GM20431 (cell line): ENCODE results near the gene CTPS2.
"Not testable (repeated sequence)": the region's sequence is repeated elsewhere in the genome, so short reads cannot be mapped to it uniquely, and the experiment has no call there.

Experiments
- in situ Hi-C: fragments of 300-500 bp; cut with MseI, MboI; formaldehyde crosslinking; loops from one replicate; pipeline ENCODE4 v1.15.0; 2020; ENCODE audit warnings: low sequenced_read_pairs; ENCODE audit not compliant: unreplicated experiment

CTPS2 gene, protein sequence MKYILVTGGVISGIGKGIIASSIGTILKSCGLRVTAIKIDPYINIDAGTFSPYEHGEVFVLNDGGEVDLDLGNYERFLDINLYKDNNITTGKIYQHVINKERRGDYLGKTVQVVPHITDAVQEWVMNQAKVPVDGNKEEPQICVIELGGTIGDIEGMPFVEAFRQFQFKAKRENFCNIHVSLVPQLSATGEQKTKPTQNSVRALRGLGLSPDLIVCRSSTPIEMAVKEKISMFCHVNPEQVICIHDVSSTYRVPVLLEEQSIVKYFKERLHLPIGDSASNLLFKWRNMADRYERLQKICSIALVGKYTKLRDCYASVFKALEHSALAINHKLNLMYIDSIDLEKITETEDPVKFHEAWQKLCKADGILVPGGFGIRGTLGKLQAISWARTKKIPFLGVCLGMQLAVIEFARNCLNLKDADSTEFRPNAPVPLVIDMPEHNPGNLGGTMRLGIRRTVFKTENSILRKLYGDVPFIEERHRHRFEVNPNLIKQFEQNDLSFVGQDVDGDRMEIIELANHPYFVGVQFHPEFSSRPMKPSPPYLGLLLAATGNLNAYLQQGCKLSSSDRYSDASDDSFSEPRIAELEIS

DNA sequence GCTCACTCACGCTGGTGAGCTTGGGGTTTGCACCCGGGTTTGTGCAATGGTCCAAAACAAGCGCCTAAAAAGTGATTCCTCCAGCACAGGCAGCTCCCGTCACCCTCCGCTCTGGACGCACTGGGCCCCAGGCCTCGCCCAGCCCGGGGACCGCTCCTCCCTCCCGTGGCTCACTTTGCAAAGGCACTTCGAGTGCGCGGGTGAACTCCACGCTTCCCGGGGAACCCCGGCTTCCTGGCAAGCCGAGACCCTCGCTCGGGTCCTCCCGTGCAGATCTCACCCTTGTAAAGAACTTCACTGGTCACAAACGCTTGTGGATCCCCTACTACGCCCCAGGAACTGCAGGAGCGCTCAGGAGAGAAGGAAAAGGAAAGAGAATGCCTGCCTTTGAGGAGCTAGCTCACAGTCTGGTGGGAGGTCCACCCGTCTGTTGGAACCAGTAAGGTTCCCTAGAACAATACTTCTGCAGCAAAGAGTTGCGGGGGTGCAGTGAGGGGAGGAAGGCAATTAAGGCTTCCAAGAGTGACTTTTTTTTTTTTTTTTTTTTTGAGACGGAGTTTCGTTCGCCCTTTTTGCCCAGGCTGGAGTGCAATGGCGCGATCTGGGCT is at the start of gene CTPS2:
Gene CTPS2, minus strand, starts transcription at position 122 of the 608 bp plus-strand sequence. CDS start 9,767 bp downstream, outside the sequence.
- in situ Hi-C loops: no loop called here

DNA sequence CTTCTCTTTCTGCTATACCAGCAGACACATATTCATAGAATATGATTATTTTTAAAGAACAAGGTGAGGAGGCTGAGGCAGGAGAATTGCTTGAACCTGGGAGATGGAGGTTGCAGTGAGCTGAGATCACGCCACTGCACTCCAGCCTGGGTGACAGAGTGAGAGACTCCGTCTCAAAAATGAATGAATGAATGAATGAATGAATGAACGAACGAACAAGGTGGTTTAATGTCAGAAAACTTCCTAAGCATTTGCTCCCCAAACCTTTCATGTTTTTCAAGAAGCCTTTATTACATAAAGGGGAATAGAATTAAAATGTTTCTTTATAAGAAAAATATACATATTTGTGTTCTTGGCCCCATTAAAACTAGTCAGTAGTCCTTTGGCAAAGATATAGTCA is 49.0 kb upstream of the CTPS2 start:
- in situ Hi-C loops: not testable (repeated sequence)

DNA sequence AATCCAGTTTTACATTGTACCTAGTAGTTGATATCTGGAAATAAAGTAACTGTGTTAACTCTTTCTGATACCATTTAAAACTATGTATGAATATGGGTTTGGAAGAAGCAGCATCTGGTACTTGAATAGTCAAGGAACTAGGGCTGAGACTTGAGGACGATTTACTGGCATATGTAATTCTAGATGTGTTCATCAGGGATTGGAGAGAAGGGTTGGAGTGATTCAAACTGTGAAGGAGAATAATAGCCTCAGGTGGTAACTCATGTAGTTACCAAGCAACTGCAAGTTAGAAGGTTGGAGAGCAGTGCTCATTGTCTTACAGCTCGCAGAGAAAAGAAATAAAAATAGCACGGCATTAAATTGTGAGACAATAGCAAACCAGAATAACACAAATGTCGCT is 44.3 kb upstream of the CTPS2 start:
- in situ Hi-C loops: no loop called here

DNA sequence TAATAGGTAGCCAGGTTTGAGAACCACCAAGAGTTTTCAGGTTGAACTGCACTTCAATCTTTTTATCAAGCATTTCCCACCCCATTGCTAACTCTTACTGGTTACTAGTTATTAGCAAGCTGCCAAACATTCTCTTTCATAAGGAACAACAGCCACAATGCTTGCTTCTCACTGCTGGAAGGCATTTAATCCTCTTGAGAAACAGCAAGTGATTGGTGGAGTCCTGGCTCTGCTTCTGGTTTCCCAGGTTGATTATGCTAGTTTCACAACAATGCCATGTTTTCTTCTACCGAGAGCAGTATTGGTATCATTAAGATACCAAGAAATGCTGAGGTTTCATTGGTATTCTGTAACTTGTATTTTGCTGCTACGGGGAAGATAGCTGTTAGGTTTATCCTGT is 41.5 kb upstream of the CTPS2 start:
- in situ Hi-C loops: no loop called here

DNA sequence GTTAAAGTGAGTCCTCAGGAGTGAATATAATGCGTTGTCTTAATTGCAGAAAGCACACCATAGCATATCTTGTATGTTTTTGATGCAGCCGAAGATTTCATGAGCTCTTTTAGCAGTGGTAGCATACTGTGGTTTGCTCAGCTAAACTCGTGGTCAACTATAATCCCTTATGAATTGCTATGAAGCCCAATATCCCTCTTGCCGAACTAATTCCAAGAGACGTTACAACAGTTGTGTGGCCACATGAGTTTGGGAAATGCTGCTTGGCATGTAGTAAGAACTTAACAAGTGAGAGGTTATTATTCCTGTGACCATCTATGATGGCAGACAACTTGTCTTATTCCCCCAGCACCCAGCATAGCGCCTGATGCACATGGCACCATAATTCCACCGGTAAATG is 37.7 kb upstream of the CTPS2 start:
- in situ Hi-C loops: no loop called here

DNA sequence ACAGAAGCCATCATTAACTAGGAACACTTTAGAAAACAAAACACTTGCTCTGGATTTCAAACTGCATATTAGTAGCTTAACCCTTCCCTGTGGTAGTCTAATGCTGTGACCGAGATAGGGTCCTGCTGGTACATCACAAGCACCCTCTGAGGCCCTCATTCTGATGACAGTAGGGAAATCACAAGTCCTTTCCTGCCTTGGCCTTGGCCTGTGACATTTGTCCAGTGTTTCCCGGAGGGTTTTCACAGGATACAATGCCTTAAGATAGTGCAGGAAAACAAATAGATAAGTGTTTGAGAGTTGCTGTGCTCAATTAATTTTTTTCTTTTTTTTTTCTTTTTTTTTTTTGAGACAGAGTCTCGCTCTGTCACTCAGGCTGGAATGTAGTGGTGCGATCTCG is 36.0 kb upstream of the CTPS2 start:
- in situ Hi-C loops: no loop called here

DNA sequence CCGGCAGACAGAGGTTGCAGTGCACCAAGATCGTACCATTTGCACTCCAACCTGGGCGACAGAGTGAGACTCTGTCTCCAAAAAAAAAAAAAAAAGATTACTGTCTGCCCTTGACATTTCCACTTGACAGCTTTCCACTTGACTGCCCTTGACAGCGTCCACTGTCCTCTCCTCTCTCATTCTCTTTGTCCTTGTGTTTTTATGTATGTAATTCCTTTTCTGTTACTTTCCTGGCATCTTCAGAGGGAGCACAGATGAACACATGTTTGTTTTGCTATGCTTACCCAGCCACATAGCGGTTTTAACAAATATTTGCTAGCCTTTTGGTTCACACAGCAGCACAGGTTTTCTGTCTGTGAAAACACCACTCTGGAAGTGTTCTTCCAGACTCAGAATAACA is 33.2 kb upstream of the CTPS2 start:
- in situ Hi-C loops: no loop called here

DNA sequence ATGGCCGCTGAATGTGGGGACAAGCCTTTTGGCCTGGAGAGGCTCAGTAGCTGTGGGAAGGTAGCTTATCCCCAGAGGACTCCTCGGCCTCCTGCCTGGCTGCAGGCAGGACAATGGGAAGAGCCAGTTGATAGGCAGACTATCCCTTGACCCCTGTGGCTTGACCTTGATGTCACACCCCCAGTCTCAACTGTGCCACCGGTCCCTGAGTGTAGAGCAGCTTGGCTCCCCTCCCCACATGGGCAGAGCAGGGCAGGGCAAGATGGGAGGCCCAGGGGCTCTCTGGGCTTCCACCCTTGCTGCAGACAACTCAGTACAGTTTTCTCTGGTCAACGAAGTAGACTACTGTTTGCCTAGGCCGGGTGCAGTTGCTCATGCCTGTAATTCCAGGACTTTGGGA is 32.6 kb upstream of the CTPS2 start:
- in situ Hi-C loops: no loop called here

DNA sequence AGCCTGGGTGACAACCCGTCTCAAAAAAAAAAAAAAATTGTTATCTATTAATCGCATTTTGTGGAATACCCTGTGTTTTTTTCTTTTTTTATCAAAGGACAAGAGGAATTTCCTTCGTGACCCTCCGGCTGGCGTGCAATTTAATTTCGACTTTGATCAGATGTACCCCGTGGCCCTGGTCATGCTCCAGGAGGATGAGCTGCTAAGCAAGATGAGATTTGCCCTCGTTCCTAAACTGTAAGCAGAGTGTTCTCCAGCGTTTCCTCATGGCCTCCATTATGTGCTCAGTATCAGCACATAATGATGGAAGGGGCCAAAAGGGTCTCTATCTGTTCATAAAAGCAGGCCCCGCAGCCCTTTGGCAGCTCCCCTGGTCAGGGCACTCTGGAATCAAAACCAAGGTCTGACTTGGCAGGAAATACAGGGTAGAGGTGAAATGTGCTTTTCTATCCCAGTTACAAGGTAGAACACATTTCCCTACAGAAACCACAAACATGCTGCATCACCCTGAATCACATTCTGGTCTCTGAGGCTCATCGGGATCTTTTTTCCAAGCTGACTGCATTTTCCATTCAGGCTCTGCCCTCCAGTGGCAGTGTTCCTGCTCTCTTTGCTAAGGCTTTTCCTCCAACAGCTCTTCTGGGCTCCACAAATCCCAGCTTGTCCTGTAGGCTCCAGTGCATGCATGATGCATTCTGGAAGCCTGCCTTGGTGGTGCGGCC is 31.3 kb upstream of the CTPS2 start:
- in situ Hi-C loops: no loop called here

DNA sequence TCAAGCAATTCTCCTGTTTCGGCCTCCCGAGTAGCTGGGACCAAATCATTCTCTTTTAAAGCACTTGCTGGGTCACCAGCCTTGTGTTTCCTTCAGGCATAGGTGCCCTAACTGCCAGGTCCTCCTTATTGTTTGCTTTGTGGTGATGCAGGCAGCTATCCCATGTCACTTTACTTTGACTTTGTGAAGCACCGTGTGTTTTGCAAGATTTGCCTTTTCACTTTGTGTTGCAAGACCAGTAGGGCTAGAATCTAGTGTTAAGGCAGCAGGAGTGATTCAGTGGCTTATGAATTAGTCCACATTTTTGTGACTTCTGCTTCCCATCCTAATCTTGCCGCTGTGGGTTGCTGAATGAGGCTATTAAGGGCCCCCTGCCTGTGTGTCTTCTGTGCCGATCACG is 27.1 kb upstream of the CTPS2 start:
- in situ Hi-C loops: no loop called here

DNA sequence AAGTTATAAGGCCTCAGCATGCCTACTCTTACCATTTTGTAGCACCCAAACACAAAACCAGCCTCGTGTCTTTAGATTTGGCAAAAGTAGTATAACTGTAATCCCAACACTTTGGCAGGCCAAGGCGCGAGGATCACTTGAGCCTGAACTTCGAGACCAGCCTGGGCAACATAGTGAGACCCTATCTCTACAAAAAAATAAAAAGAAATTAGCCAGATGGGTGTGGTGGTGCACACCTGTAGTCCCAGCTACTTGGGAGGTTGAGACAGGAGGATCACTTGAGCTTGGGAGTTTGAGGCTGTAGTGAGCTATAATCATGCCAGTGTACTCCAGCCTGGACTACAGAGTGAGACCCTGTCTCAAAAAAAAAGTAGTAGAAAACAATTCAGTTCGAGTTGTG is 24.6 kb upstream of the CTPS2 start:
- in situ Hi-C loops: no loop called here

DNA sequence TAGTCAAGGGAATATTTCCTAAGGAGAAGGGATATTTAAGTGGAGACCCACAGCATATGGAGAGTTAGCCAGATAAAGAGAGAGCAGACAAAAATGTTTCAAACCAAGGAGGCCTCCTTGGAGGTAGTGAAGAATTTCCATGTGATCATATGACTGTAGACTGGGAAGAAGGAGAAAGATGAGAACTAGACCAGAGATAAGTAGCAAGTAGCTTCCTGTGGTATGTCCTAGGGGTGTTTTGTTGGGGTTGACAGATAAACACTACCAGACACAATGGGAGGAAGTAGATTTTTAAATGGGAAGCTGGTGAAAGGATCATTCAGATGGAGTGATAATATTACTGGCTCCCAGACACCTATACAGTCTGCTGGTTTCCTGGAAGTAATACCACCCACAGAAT is 20.5 kb upstream of the CTPS2 start:
- in situ Hi-C loops: no loop called here

DNA sequence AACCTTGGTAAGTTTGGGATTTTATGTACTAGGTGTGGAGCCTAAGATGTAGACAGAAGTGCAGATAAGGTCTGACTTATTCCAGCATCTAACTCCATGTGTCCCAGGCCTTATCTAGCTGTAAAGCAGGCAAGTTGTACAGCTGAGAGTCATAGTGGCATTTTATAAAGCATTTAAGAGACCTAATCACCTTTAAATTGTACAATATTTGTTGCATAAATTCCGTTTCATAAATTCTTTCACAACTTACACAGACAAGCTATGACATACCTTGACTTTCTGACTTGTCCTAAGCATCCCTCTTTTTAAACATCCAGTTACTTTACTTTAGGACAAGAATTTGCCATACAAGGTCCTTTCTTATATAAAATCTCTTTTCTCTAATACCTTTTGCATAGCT is 18.0 kb upstream of the CTPS2 start:
- in situ Hi-C loops: no loop called here

DNA sequence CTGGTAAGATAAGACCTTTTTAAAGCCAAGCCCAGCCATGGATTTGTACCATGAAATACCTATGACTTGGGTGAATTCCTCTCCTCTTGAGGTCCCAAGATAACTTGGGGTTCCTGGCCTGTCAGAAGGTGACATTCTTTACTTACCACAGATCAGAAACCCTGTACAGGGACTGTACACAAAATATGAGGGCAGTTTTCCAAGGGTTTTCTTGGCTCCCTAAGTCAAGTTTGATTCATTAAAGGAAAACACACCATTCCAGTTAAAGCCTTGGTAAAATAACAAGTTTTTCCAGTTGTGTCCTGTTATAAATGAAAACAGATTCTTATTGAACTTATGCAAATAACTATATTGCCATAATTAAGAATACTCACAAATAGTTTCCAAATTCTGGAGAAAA is 15.2 kb upstream of the CTPS2 start:
- in situ Hi-C loops: no loop called here

DNA sequence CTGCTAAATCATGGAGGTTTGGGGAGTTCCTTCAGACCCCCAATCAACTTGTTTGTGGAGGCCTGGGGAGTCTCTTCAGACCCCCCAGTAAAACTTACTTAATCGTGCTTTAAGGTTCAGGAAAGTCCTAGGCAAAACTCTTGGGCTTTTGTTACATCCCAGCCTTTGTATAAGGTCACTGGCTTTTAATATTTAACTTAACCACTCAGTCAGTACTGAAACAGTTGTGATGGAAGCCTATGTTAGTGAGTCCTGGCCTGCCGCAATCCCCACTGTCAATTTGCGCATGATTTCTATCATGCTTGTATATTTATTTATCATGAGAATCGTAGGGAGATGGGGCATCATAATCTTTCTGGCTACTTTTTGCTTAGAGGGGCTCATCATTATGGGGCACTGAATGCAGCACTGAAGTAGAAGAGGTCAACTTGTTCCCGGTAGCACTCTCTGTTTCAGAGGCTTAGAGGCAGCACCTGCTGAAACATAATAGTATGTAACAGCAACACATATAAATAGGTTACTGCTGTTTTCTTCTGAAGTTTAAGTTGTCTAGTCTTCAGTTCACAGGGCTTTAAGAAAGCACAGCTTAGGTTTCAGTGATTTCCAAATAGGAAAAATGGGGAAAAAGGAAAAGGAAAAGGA is 14.0 kb upstream of the CTPS2 start:
- in situ Hi-C loops: not testable (repeated sequence)

DNA sequence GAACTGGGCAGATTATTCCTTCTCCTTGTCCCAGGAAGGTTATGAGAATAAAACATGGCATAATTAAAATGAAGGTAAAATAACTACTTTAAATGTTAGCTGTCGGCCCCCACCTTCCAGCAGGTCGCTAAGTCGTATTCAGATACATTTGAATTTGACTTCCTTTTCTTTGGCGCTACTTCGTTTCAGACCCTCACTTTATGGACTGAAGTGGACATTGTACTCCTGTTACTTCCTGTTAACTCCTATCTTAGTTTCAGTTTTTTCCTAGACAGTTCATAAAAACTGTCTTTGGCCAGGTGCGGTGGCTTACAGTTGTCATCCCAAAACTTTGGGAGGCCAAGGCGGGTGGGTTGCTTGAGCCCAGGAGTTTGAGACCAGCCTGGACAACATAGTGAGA is 12.6 kb upstream of the CTPS2 start:
- in situ Hi-C loops: no loop called here

DNA sequence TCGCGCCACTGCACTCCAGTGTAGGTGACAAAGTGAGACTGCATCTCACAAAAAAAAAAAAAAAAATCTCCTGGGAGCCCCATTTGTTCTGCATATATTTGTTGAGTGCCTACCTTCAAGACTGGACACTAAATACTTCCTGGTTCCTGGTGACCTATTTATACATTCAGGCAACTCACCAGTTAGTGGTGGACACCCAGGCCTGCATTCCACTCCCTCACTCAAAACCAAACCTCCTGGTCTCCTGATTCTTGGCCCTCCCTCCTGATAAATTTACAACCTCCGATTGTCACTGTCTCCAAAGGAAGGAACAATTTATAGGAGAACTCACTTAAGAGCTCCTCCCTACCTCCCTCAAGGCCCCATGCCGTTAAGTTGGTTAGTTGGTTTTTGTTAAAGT is 10.0 kb upstream of the CTPS2 start:
- in situ Hi-C loops: no loop called here

DNA sequence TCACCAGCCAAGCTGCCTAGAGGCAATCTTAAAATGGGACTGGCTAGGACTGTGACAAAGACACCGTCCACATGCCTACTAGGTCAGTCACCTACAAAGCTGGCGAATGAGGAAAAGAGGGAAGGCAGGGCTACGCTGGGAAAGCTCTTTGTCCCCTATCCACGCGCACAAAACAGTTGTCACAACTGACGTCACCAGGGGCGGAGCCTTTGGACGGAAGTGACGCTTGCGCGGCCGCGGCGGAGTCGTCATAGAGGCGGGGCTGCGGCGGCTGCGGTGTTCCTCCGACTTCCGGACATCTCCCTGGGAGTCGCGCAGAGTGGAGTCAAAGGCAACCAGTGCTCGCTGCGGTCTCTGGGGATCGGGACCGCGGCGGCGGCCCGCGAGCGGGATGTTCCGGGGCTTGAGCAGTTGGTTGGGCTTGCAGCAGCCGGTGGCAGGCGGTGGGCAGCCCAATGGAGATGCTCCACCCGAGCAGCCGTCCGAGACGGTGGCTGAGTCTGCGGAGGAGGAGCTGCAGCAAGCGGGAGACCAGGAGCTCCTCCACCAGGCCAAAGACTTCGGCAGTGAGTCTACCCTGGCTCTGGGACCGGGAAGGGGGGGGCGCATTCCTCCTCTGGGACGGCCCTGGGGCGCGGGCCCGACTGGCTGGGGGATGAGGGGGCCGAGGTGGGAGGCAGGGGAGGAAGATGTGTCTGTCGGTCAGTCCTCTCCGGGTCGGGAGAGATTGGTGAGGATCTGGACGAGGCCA is 7.0 kb upstream of the CTPS2 start, which contains the start of gene SYAP1:
Gene SYAP1, plus strand, starts transcription at position 279 of the 751 bp plus-strand sequence. Its CDS starts 113 bp downstream, at position 392.
- in situ Hi-C loops: no loop called here

DNA sequence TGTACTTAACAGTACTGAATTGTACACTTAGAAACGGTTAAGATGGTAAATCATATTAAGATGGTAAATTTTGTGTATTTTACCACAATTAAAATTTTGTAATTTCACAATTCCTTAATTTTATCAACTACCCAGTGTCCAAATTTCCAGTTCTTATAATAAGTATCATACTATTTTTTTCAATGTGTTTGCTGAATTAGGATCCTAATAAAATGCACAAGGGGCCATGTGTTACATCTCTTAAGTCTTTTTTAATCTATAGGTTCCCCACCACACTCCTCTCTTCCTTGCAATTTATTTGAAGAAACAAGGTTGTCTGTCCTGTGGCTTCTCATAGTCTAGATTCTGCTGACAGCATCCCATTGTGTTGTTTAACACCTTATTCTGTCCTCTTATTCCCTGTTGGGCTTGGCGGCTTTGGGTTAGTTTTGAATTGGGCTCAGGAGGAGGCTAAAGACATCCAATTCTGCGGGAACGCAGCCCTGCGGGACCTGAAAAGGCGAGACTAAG is 6.4 kb upstream of the CTPS2 start:
- in situ Hi-C loops: no loop called here
